H9 (cell line): ENCODE data around the gene PROK1. TPM values are rescaled to one million over a fixed set of nuclear protein-coding genes. Genes with fewer than 3 reads are reported as not detected.

ENCODE experiments used
- DNase-seq: peaks from one replicate; pipeline ENCODE4 v3.0.0-alpha.2; 2017
- H2AFZ ChIP-seq: one replicate; pipeline ENCODE4 v1.6.1; 2013; ENCODE audit warnings: mild to moderate bottlenecking, low read length, control low read depth, moderate library complexity
- H2AK5ac ChIP-seq: 2 replicates; pipeline ENCODE4 v1.6.1; 2013; ENCODE audit warnings: low read length, control low read depth, mixed read lengths; ENCODE audit not compliant: insufficient read length
- H2BK120ac ChIP-seq: one replicate; pipeline ENCODE4 v1.6.1; 2013; ENCODE audit warnings: low read depth, mild to moderate bottlenecking, low read length, control low read depth, inconsistent platforms; ENCODE audit not compliant: poor library complexity, severe bottlenecking
- H2BK12ac ChIP-seq: 2 replicates; pipeline ENCODE4 v1.6.1; 2013; ENCODE audit warnings: low read length, control low read depth, mixed read lengths, low read depth; ENCODE audit not compliant: insufficient read length
- H2BK15ac ChIP-seq: 2 replicates; pipeline ENCODE4 v1.6.1; 2013; ENCODE audit warnings: low read depth, low read length, control low read depth
- H2BK20ac ChIP-seq: one replicate; pipeline ENCODE4 v1.6.1; 2013; ENCODE audit warnings: low read depth, mild to moderate bottlenecking, low read length, control low read depth, inconsistent platforms; ENCODE audit not compliant: poor library complexity, severe bottlenecking
- H2BK5ac ChIP-seq: 2 replicates; pipeline ENCODE4 v1.6.1; 2013; ENCODE audit warnings: low read length, control low read depth, mixed read lengths; ENCODE audit not compliant: insufficient read length
- H3K14ac ChIP-seq: 2 replicates; pipeline ENCODE4 v1.6.1; 2013; ENCODE audit warnings: low read length, control low read depth; ENCODE audit not compliant: insufficient read depth
- H3K18ac ChIP-seq: 2 replicates; pipeline ENCODE4 v1.6.1; 2013; ENCODE audit warnings: low read depth, mild to moderate bottlenecking, mixed read lengths, low read length, control low read depth; ENCODE audit not compliant: insufficient read length
- H3K23ac ChIP-seq: 2 replicates; pipeline ENCODE4 v1.6.1; 2013; ENCODE audit warnings: low read length, control low read depth, mixed read lengths, low read depth; ENCODE audit not compliant: insufficient read length
- H3K23me2 ChIP-seq: 2 replicates; pipeline ENCODE4 v1.6.1; 2013; ENCODE audit warnings: low read depth, mild to moderate bottlenecking, mixed read lengths, low read length, control low read depth; ENCODE audit not compliant: insufficient read length, poor library complexity, severe bottlenecking
- H3K27ac ChIP-seq: 2 replicates; pipeline ENCODE4 v1.5.1; 2013; ENCODE audit warnings: low read length, control low read depth, mixed read lengths, low read depth; ENCODE audit not compliant: insufficient read length
- H3K27me3 ChIP-seq: 2 replicates; pipeline ENCODE4 v1.6.1; 2013; ENCODE audit warnings: low read length, control low read depth, inconsistent platforms; ENCODE audit not compliant: insufficient read depth
- H3K4ac ChIP-seq: 2 replicates; pipeline ENCODE4 v1.6.1; 2013; ENCODE audit warnings: low read depth, mild to moderate bottlenecking, control low read depth, inconsistent platforms, low read length, moderate library complexity
- H3K4me1 ChIP-seq: 2 replicates; pipeline ENCODE4 v1.6.1; 2013; ENCODE audit warnings: low read length, control low read depth, inconsistent platforms; ENCODE audit not compliant: insufficient read depth
- H3K4me2 ChIP-seq: 2 replicates; pipeline ENCODE4 v1.6.1; 2013; ENCODE audit warnings: low read length, control low read depth, mixed read lengths; ENCODE audit not compliant: insufficient read length, insufficient read depth
- H3K56ac ChIP-seq: 2 replicates; pipeline ENCODE4 v1.6.1; 2013; ENCODE audit warnings: low read depth, mild to moderate bottlenecking, mixed read lengths, low read length, control low read depth; ENCODE audit not compliant: insufficient read length
- H3K79me1 ChIP-seq: 2 replicates; pipeline ENCODE4 v1.6.1; 2013; ENCODE audit warnings: low read depth, mild to moderate bottlenecking, moderate library complexity, low read length, control low read depth, inconsistent platforms; ENCODE audit not compliant: insufficient read depth, poor library complexity, severe bottlenecking
- H3K79me2 ChIP-seq: 2 replicates; pipeline ENCODE4 v1.6.1; 2013; ENCODE audit warnings: low read length, control low read depth, inconsistent platforms; ENCODE audit not compliant: insufficient read depth
- H3K9ac ChIP-seq: 2 replicates; pipeline ENCODE4 v1.6.1; 2013; ENCODE audit warnings: low read length, control low read depth, mixed read lengths; ENCODE audit not compliant: insufficient read length; ENCODE audit errors: extremely low read depth
- H3K9me3 ChIP-seq: one replicate; pipeline ENCODE4 v1.6.1; 2013; ENCODE audit warnings: low read depth, low read length, inconsistent platforms; ENCODE audit not compliant: control insufficient read depth
- H3T11ph ChIP-seq: one replicate; pipeline ENCODE4 v1.6.1; 2013; ENCODE audit warnings: mild to moderate bottlenecking, low read length, control low read depth, inconsistent platforms
- H4K20me1 ChIP-seq: one replicate; pipeline ENCODE4 v1.6.1; 2013; ENCODE audit not compliant: control insufficient read depth, insufficient read length, insufficient read depth
- H4K5ac ChIP-seq: 2 replicates; pipeline ENCODE4 v1.6.1; 2013; ENCODE audit warnings: low read depth, mild to moderate bottlenecking, mixed read lengths, low read length, control low read depth; ENCODE audit not compliant: insufficient read length
- H4K8ac ChIP-seq: replicated peaks from 2 replicates; pipeline ENCODE4 v1.6.1; 2013; ENCODE audit warnings: low read length, control low read depth, mixed read lengths, low read depth; ENCODE audit not compliant: insufficient read length
- H4K91ac ChIP-seq: 2 replicates; pipeline ENCODE4 v1.6.1; 2013; ENCODE audit warnings: low read depth, mild to moderate bottlenecking, moderate library complexity, mixed read lengths, low read length, control low read depth; ENCODE audit not compliant: insufficient read length
- H3K27ac Mint-ChIP-seq, 3 experiments: 2 replicates in 2 of 3; 3 replicates in 1 of 3; pipeline ENCODE4 v1.8.0; 2020 to 2021; ENCODE audit warnings: mixed read lengths in 3 of 3, mild to moderate bottlenecking in 1 of 3, moderate library complexity in 1 of 3
- H3K27me3 Mint-ChIP-seq: 2 replicates; pipeline ENCODE4 v1.8.0; 2021; ENCODE audit warnings: low read depth, mild to moderate bottlenecking, moderate library complexity, mixed read lengths
- H3K36me3 Mint-ChIP-seq, 3 experiments: 2 replicates in 2 of 3; 3 replicates in 1 of 3; pipeline ENCODE4 v1.8.0; 2020 to 2021; ENCODE audit warnings: low read depth in 3 of 3, mixed read lengths in 3 of 3; ENCODE audit not compliant: insufficient read depth in 1 of 3
- H3K4me1 Mint-ChIP-seq, 2 experiments: 2 replicates each; pipeline ENCODE4 v1.8.0; 2020; ENCODE audit warnings: mixed read lengths in 2 of 2
- H3K4me3 Mint-ChIP-seq, 2 experiments: 2 replicates in 1 of 2; 3 replicates in 1 of 2; pipeline ENCODE4 v1.8.0; 2020 to 2021; ENCODE audit warnings: mild to moderate bottlenecking in 2 of 2, mixed read lengths in 2 of 2, moderate library complexity in 1 of 2
- H3K9me3 Mint-ChIP-seq, 2 experiments: 2 replicates in 1 of 2; 3 replicates in 1 of 2; pipeline ENCODE4 v1.8.0; 2020; ENCODE audit warnings: mild to moderate bottlenecking in 2 of 2, mixed read lengths in 2 of 2, moderate library complexity in 1 of 2
- WGBS: extraction: QIAGEN DNeasy Blood & Tissue Kit; methylation state at CpG from one replicate; pipeline ENCODE4 v1.1.7; 2013; ENCODE audit warnings: missing lambda C conversion rate, low lambda C conversion rate, mixed read lengths; ENCODE audit not compliant: insufficient read length; ENCODE audit errors: extremely low coverage; 5-methylcytosine and 5-hydroxymethylcytosine counted together
- total RNA-seq: library from RNA; stranded (reverse); gene quantifications from 2 replicates; pipeline ENCODE4 v1.2.1, GENCODE V29; 2021
- TF ChIP-seq, protein P1 (sequence below): fragments of 200-600 bp; sonication (generic); conservative IDR thresholded peaks from 3 replicates; pipeline ENCODE4 v1.8.0; 2021; ENCODE audit warnings: antibody characterized with exemption, mild to moderate bottlenecking

PROK1 gene
- total RNA-seq, 1 experiment from 2014 or later = not detected

DNA sequence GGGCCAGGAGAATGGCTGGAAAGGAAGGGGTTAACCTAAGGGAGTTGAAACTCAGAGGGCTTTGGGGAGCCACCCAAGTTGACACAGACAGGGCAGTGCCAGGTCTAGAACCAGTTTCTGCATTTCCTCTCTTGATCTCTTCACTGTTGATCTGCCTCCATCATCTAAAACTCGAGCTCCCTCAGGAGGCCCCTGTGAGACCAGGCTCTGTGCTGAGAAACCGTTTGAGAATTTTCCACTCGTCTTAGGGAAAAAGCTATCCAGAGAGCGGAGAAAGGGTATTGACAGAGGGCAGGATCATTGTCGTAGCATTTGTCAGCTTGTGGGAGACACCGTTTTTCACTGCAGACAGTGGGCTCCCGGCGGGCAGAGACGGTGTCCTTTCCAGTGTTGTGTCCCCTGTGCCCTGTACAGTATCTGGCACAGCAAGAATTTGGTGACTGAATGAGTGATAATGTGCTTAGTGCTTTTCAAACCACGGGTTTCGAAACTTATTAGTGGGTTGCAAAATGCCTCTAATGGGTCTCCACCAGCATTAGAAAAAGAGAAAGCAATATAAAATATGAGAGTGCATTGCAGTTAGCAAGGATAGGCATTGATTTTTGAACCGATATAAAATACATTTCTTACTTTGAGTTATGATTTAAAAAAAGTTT is 31.1 kb downstream of the PROK1 start:
- Histone ChIP-seq H3K23ac (no peak overlapping the region), H3K9me3 (no peaks in the 10 kb centered on the region), H4K8ac (no peak overlapping the region)

More for the DNA sequence above, 31.1 kb downstream of the PROK1 start:
- Histone ChIP-seq H2BK12ac (no peak overlapping the region), H2AK5ac (no peak overlapping the region), H2BK20ac (no peak overlapping the region), H3K9ac (no peak overlapping the region), H4K5ac (no peak overlapping the region), H4K20me1 (no peaks in the 10 kb centered on the region), H3K18ac (no peak overlapping the region), H4K91ac (no peak overlapping the region), H2BK5ac (no peak overlapping the region), H3K56ac (no peak overlapping the region), H2AFZ (no peak overlapping the region), H3K27me3 (no peaks in the 10 kb centered on the region), H3T11ph (no peak overlapping the region), H3K4me1 (no peaks in the 10 kb centered on the region), H3K4me2 (no peak overlapping the region), H3K23me2 (no peaks in the 10 kb centered on the region), H2BK120ac (no peak overlapping the region), H2BK15ac (no peak overlapping the region), H3K14ac (no peak overlapping the region), H3K4ac (no peak overlapping the region), H3K27ac (no peak overlapping the region), H3K79me2 (no peaks in the 10 kb centered on the region), H3K79me1 (no peaks in the 10 kb centered on the region)
- peaks cover 36 to 39% of the 10 kb centered on the region in 2 experiments for H3K4me1 Mint-ChIP-seq
- WGBS = no CpG with 5 or more reads among the region's 12 CpGs
- H3K4me3 Mint-ChIP-seq = no peak overlapping the region; a peak in 1 of 5 replicates
- no peaks in the 10 kb centered on the region for H3K9me3 Mint-ChIP-seq
- DNase-seq = no peak
- H3K27me3 Mint-ChIP-seq = peaks cover 3% of the 10 kb centered on the region; the same call in 1 of the 2 replicates
- TF ChIP-seq, protein P1, sequence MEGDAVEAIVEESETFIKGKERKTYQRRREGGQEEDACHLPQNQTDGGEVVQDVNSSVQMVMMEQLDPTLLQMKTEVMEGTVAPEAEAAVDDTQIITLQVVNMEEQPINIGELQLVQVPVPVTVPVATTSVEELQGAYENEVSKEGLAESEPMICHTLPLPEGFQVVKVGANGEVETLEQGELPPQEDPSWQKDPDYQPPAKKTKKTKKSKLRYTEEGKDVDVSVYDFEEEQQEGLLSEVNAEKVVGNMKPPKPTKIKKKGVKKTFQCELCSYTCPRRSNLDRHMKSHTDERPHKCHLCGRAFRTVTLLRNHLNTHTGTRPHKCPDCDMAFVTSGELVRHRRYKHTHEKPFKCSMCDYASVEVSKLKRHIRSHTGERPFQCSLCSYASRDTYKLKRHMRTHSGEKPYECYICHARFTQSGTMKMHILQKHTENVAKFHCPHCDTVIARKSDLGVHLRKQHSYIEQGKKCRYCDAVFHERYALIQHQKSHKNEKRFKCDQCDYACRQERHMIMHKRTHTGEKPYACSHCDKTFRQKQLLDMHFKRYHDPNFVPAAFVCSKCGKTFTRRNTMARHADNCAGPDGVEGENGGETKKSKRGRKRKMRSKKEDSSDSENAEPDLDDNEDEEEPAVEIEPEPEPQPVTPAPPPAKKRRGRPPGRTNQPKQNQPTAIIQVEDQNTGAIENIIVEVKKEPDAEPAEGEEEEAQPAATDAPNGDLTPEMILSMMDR = no peak
- no peak overlapping the region for H3K27ac Mint-ChIP-seq
- no peaks in the 10 kb centered on the region for H3K36me3 Mint-ChIP-seq
